HUDEP-2 (cell line): ENCODE measurements around the gene ANKS1A.

Experiments
- DNase-seq, 76 experiments: peaks; one replicate each; lab custom pipeline; 2025; ENCODE audit not compliant: unreplicated experiment in 76 of 76; lab: John Stamatoyannopoulos, UW

Gene ANKS1A

DNA sequence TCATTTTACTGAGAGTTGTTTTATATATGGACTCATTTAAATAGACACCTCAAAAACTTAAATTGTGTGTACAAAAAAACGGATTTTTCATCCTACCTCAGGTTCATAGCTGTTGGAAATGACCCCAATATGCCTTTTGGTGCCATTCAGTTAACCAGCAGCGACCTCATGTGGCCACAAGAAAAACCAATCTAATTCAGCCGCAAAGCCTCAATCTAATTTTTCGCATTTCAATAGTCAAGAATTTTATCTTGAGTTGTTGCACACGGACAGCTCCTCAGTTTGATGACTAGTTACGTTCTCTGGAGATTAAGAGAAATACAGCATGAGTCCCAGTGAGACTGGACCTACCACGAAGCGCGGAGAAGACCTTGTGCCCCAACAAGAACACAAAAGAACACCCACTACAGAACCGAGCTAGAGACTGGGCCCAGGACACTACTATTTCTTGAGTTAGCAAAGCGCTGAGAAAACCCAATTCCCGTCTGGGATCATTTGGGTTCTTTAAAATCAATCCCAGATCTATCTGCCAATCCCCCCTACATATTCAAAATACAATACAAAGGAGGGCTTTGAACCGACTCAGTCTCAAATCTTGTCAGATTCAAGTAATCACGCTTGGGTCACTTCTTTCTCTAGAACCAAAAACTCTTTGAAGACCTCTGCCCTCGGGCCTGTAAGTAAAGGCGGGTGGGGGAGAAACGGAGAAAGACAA, 251.0 kb downstream of the ANKS1A start:
- peak in 50 of 76 experiments; percentile 5 to 72 (median 42) for DNase-seq

DNA sequence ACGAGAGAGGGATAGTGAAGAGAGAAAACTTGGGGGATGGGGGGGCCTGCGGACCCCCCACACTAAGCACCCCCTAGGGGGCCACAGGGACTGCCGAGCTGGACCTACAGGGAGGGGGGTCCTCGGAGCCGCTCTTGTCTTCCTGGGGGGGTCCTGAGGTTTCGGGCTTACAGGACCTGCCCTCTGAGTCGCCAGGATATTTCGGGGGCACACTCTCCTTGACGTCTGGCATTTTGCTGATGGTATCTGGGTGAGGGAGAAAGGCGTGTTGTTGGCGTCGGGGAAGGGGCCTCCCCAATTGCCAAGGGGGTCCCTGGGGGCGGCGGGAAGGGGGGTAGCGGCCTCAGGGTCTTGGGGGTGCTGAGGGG, 251.6 kb downstream of the ANKS1A start:
- no peak for DNase-seq
